T47D (cell line): ENCODE measurements around the gene TIGD1.

Source experiments
- DNase-seq, 2 experiments: peaks; one replicate each; pipeline versions ENCODE4 v3.0.0 to v3.0.0-alpha.2; 2011 to 2012; ENCODE audit warnings: low read depth in 1 of 2, low spot score in 1 of 2
- JUND ChIP-seq: IDR thresholded peaks from 2 replicates; pipeline ENCODE4 v1.6.1; 2012; ENCODE audit warnings: low read depth
- in situ Hi-C: cut with HindIII; loops from 2 replicates; pipeline ENCODE4 v1.10.0; 2016; ENCODE audit warnings: low sequenced_read_pairs, low pct_unique_long_range_greater_than_20kb

Gene TIGD1

GRCh38 chr2:232521959-232522622 is 28.3 kb downstream of the TIGD1 start:
- no peak for TF ChIP-seq JUND
- in situ Hi-C loops: no loop called here
- DNase-seq: peak; percentile 20 to 59

DNA sequence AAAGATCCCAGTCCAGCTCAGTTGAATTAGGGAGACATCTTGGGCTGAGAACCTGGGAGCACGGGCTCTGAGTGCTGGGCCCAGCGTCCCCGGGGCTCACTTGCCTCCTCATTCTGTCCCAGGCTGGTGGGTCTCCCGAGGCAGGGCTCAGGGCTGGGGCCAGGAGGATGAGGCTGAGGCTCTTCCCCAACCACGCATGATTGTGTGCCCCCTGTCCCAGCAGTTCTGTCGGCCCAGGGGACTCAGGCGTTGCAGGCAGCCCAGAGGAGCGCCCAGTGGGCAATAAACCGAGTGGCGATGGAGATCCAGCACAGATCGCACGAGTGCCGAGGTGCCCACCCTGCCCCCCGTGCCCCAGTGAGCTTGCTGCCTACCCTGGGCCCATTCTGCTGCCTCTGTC is 29.3 kb downstream of the TIGD1 start:
- no peak for TF ChIP-seq JUND
- no peak for DNase-seq
- in situ Hi-C loops: no loop called here

GRCh38 chr2:232520489-232520888 is 29.9 kb downstream of the TIGD1 start:
- in situ Hi-C loops: no loop called here
- no peak for DNase-seq
- TF ChIP-seq JUND: no peak

DNA sequence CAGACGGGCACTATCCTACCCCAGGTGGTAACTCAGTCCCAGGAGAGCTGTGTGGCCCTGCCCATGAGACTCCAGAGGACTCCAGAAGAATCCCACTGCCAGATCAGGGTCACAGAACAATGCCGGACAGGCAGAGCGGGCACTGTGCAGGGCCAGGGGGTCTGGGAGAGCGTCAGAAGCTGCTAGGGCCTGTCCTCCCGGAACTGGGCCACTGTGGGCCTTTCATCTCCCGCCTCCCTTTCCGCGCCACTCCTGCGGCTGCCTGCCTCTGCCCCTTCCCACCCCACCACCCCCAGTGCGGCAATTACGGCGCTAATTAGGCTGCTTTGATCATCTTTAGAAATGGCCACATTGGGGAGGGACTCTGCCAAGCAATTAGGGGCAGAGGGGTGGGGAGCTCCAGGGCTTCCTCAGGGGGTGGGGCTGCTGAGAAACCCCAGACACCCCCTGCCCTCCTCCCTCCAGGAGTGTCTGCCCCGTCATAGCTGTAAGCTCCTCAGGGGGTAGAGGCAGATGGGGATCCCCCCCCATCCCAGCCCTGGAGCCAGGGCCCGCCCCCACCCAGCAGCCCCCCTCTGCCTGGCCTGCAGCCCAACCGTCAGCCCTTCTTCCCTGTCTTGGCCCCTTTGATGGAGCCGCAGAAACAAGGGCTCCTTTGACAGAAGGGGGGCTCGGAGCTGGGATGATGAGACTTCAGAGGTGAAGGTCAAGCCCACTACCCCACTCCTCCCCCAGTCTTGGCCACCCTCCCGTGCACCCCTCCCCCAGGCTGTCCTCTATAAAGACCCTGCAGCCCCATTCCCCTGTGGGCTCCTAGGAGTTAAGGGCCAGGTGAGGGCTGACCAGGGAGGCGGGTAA is 30.5 kb downstream of the TIGD1 start, which contains the start of gene PRSS56:
TSS of gene PRSS56 (plus strand) at position 808 of the 858 bp plus-strand sequence. CDS start 211 bp downstream, outside the sequence.
- in situ Hi-C loops: no loop called here
- no peak for TF ChIP-seq JUND
- DNase-seq: no peak

- DNase-seq: no peak
- in situ Hi-C loops: no loop called here
- no peak for TF ChIP-seq JUND
Measured at GRCh38 chr2:232518844-232519243, 31.5 kb downstream of the TIGD1 start.

GRCh38 chr2:232516551-232516950 is 33.8 kb downstream of the TIGD1 start:
- in situ Hi-C loops: no loop called here
- TF ChIP-seq JUND: no peak

DNA sequence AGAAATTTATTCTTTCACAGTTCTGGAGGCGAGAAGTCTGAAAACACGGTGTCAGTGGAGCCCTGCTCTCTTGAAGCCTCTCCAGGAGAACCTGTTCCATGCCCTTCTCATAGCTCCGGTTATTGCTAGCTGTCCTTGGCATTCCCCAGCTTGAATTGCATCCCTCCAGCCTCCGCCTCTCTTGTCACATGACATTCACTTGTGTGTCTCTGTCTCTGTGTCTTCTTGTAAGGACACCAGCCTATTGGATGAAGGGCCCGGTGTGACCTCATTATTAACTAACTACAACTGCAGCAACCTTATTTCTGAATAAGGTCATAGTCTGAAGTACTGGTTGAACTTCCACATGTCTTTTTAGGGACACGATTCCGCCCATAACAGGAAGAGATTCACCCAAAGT is 34.7 kb downstream of the TIGD1 start:
- DNase-seq: peak in 1 of 2 experiments; percentile 16
- TF ChIP-seq JUND: no peak
- in situ Hi-C loops: no loop called here

More at GRCh38 chr2:232516551-232516950, 33.8 kb downstream of the TIGD1 start:
- no peak for DNase-seq

GRCh38 chr2:232513353-232513752 is 37.0 kb downstream of the TIGD1 start:
- no peak for TF ChIP-seq JUND
- in situ Hi-C loops: no loop called here
- DNase-seq: no peak

- no peak for DNase-seq
- TF ChIP-seq JUND: no peak
- in situ Hi-C loops: no loop called here
Measured at GRCh38 chr2:232512602-232513001, 37.8 kb downstream of the TIGD1 start.

GRCh38 chr2:232511336-232511890 is 38.9 kb downstream of the TIGD1 start:
- in situ Hi-C loops: no loop called here
- DNase-seq: no peak
- TF ChIP-seq JUND: no peak

DNA sequence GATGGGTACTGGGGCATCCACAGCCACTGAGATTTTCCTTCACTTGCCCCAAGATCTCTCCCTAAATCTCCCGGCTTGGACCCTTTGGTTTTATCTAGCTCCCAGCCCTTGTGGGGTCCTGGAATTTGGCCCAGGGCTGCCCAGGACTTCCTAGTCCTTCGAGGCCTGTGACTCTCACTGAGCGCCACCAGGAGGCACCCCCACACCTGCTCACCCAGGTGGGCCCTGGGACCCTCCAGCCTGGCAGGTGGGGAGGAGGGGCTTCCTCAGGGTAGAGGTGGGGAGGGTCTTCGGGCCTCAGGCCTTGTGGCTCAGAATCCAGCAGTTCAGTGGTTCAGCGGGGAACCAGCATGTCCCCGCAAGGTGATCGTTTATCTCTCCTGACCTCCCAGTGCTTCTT is 42.1 kb downstream of the TIGD1 start:
- no peak for TF ChIP-seq JUND
- no peak for DNase-seq
- in situ Hi-C loops: no loop called here

- TF ChIP-seq JUND: no peak
- DNase-seq: no peak
- in situ Hi-C loops: no loop called here
Measured at GRCh38 chr2:232506709-232507108, 43.6 kb downstream of the TIGD1 start.

- no peak for DNase-seq
- in situ Hi-C loops: no loop called here
- no peak for TF ChIP-seq JUND
Measured at GRCh38 chr2:232505856-232506255, 44.5 kb downstream of the TIGD1 start.
